HG02610 (cell line): ENCODE data around the gene FCRL4.
"Not testable (repeated sequence)": the region's sequence is repeated elsewhere in the genome, so short reads cannot be mapped to it uniquely, and the experiment has no call there.

Experiments used
- ATAC-seq: cut with Tn5 transposase; IDR thresholded peaks from one replicate; pipeline ENCODE4 v1.9.1; 2021; ENCODE audit warnings: mild to moderate bottlenecking, moderate library complexity; ENCODE audit not compliant: unreplicated experiment

FCRL4 gene

DNA sequence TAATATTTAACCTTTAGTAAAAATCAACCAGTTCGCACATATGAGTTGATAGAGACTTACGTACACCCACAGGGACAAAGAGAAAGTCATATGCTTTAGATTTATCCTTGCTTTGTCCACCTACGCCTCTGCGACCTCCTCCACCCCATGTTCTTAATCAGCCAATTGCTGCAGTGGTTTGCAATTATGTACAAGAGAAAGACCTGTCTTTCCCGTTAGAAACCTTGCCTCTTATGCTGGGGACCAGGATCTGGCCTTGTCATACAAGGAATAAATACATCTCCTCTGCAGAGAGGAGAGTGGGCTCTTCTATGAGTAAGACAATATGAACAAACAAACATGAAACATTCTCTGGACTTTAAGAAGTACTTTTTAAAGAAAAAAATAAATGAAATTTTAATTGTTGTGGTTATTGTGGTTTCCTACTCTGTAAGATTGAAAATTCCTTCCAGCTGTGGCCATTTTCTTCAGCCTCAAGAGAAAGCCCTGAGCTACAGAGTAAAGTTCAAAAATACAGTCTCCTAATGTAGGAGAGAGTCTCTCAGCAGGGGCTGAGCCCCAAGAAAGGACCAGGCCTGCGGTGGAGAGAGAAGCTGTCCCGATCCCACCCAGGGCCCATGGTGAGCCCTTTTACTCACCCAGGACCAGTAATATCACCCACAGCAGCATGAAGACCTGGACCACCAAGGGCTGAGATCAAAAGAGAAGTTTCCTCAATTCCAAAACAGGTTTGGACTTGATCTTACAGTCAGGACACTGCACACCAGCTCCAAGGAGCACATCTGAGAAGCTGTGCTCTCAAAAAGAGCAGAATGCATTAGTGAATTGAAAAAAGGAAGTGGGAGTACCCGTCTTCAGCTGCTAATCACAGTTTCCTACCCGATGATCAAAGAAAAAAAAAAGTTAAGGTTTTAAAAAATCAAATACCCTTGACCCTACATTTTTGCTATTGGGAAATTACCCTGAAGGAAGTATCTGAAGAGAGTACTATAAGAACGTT lies 45.9 kb downstream of the FCRL4 start, which contains the start of gene FCRL5:
Gene FCRL5 (minus strand): TSS at position 822 of the 1,000 bp plus-strand sequence. CDS start 153 bp downstream, at position 669.
- peak; percentile 78 for ATAC-seq

DNA sequence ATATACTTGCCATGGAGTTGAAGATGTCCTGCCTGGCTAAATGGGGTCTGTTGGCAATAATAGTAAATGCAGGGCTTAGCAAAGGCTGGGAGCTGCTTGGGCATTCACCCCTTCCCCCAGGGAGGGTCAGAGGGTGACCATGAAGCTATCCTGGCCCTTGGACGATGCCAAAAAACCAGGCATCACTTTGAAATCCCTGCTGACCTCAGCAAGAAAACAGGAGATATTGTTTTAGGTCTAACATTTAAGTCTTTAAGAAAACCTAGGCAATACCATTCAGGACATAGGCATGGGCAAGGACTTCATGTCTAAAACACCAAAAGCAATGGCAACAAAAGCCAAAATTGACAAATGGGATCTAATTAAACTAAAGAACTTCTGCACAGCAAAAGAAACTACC lies 49.8 kb downstream of the FCRL4 start:
- not testable (repeated sequence) for ATAC-seq

DNA sequence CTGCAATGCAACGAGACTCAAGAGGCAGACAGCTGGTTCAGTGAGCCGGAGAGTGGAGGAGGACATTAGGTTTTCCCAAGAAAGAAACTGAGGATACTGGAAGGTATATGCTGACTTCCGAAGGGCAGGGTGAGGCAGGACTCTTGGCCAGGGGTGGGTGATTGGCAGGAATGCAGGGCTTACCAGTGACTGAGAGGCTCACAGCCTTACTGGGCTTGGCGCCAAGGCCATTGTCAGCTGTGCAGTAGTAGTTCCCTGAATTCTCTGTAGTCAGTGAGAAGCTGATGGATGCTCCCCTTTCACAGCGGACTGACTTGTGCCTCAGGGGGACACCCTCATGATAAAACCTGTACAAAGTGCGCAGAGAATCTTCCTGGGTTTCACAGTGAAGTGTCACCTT lies 55.2 kb downstream of the FCRL4 start:
- ATAC-seq, result no peak

DNA sequence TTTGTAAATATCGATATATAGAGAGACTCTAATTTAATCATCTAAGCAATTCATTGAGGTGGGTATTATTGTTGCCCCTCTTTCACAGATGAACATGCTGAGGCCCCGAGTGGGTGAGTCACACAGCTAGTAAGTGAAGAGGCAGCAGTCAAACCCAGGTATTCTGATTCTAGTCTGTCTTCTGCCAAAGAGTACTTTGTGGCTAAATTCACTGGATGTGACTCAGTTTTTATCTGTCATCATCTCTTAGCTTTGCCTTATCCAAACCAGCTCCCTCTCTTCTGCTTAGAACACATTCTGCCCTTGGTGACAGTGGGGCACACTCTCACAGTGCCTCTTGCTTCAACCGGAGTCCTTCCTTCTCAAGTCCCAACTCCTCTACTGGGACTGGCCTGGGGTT lies 57.0 kb downstream of the FCRL4 start:
- ATAC-seq, result no peak

DNA sequence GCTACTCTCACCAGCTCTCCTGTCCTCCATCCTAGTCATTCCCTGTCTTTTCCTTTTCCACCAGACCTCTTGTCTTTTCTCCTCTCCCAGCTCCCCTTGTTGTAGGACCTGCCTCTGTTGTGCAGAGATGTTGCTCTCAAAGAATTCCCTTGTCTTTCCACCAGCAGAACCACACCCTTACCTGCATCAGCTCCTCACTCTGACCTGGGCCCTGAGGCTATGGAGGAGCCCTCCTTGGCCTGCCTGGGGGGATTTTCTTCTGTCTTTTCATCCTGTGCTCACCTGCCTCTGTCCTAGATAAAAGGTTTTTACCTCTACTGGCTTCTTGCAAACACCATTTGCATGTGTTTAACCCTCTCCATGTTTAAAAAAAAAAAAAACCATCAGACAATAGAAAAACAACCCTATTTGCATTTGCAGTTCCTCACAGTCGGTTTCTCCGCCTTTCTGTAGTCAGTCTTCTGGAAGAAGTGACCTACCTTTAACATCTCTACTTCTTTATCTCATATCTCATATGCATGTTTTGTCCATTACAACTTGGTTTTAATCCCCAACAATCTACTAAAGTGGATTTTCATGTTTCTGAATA lies 57.6 kb downstream of the FCRL4 start:
- ATAC-seq, result no peak

DNA sequence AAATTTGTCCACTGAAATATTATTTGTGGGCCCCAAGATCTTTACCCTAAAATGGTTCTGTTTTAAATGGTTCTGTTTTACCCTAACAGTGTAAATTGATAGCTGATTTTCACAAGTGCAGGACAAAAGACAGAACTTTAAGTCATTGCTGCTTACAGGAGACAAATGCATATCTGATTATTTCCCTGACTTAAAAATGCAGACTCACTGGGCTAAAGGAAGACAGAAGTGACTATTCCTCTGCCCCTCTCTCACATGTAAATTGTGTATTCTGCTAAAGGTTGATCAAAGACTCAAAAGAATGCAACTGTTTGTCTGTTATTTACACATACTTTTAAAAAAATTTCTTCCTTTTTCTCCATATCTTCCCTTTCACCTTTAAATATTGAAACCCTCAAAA lies 58.3 kb downstream of the FCRL4 start:
- ATAC-seq, result no peak

DNA sequence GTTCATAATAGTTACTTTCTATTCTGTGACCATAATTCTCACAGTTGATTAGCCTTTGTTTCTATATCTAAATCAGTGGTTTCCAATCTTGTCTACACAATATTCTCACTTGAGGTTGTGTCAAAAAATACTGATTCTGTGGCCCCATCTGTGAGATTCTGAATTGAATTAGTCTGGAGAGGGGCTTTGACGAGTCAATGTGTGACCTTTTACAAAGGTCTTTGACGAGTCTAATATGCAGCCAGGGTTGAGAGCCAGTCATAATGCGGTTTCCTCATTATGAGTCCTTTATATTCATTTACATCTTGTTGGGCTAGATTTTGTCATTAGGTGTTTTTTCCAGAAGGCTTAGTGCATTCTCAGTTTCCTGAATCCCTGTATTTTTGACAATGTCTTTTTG lies 65.3 kb downstream of the FCRL4 start:
- ATAC-seq, result no peak

DNA sequence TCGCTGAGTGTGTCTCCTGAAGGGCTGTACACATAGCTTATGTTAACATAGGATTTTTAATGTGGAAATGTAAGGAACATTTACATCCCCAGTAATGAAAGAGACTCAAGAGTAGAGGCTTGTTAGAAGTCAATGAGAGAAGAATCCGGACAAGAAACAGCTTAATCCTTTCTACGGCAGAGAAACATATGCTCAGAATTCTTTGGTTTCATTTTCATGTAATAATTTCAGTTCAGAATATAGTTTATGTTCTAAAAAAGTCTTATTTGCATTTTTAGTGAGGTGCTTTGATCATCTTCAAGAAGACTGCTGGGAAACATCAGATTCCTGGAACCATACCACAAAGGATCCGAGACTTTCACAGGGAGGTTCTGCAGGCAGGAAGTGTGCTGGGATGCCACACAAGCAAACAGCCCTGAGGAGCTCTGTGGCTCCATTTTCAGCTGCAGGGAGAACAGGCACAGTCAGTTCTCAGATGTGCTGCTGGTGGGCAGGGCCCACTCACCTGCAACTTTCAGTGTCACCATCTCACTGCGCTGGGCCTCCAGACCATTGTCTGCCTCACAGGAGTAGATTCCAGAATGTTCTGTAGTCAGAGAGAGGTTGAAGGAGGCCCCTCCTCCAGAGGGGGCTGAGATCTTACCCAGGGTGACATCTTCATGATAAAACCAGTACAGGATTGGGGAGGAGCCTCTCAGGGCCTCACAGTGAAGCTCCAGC lies 74.0 kb downstream of the FCRL4 start:
- peak; percentile 71 for ATAC-seq
